ENCODE results near the gene TENM4.

TENM4 gene

DNA sequence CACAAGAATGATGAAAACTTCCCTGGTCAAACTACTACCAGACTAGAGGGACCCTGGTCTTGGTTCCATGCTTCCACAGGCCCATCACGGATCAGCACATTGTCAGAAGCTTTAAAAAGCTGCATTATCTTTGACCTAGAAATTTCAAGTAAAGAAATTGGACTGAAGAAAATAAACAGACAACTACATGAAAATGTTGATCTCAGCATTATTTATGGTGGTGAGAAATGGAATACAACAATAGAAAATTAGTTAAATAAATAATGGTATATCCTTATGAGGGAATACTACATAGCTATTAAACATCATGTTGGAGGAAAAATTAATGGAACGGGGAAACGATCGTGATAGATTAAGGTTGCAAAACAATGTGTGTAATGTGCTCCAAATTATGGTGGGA, 13.7 kb downstream of the TENM4 start:
- H3K4me1 ChIP-seq (ENCODE audit: control insufficient read depth in 5 of 5, insufficient read depth in 5 of 5, low read length in 5 of 5), result peaks cover 0 to 27% (median 13%) of the 10 kb centered on the region in 5 donors
- H3K4me3 ChIP-seq (ENCODE audit: low read depth in 1 of 5, low read length in 5 of 5), result no peak overlapping the region
- no peaks in the 10 kb centered on the region for H3K27me3 ChIP-seq (ENCODE audit: control insufficient read depth in 5 of 5, insufficient read depth in 4 of 5, low read length in 5 of 5)
- H3K27ac ChIP-seq (ENCODE audit: low read depth, low read length), result peak overlapping the region; percentile 81
- H3K36me3 ChIP-seq (ENCODE audit: control insufficient read depth in 5 of 5, insufficient read depth in 5 of 5, low read length in 5 of 5), result no peaks in the 10 kb centered on the region
- H3K9me3 ChIP-seq (ENCODE audit: control insufficient read depth in 5 of 5, low read length in 5 of 5), result no peaks in the 10 kb centered on the region
- H3K9ac ChIP-seq (ENCODE audit: low read length in 5 of 5), result no peak overlapping the region

DNA sequence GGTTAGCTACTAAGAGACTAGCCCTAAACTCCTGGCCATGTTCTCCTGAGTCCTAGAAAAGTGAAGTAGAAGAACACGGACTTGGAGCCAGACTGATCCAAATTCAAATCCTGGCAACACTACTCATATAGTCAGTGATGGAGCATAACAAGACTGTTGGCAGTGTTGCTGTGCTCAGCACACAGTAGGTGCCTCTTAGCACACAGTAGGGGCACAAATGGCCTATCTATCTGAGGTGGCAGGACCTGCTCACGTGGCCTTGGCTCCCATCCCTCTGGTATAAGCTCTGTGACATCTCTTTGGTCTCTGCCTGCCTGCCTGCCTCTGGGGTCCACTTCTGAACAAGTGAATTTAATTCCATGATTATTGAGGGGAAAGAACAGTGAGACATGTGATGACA, 15.4 kb downstream of the TENM4 start:
- Histone ChIP-seq H3K27me3 (ENCODE audit: control insufficient read depth in 5 of 5, insufficient read depth in 4 of 5, low read length in 5 of 5) (no peaks in the 10 kb centered on the region), H3K9me3 (ENCODE audit: control insufficient read depth in 5 of 5, low read length in 5 of 5) (no peaks in the 10 kb centered on the region), H3K4me3 (ENCODE audit: low read depth in 1 of 5, low read length in 5 of 5) (no peak overlapping the region), H3K27ac (ENCODE audit: low read depth, low read length) (no peak overlapping the region), H3K9ac (ENCODE audit: low read length in 5 of 5) (no peak overlapping the region), H3K4me1 (ENCODE audit: control insufficient read depth in 5 of 5, insufficient read depth in 5 of 5, low read length in 5 of 5) (peaks cover 0 to 27% (median 13%) of the 10 kb centered on the region in 5 donors), H3K36me3 (ENCODE audit: control insufficient read depth in 5 of 5, insufficient read depth in 5 of 5, low read length in 5 of 5) (no peaks in the 10 kb centered on the region)

DNA sequence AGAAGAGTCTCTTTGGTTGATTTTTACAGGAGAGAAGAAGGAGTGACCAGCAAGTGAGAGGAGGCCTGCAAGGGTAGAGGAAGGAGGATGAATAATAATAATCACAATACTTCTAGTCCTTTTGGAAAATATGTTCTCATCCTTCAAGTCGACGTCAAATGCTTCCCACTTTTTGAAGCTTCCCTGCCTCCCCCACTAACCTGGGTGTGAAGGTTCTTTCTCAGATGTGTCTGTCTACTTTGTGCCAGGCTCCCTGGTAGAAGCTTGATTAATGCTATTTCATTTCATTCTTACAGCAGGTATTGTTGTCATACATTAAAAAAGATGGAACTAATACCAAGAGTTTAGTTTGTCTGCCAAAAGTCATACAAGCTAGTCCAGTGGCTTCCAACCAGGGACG, 17.1 kb downstream of the TENM4 start:
- H3K4me3 ChIP-seq (ENCODE audit: low read depth in 1 of 5, low read length in 5 of 5), result no peak overlapping the region
- no peaks in the 10 kb centered on the region for H3K36me3 ChIP-seq (ENCODE audit: control insufficient read depth in 5 of 5, insufficient read depth in 5 of 5, low read length in 5 of 5)
- no peak overlapping the region for H3K27ac ChIP-seq (ENCODE audit: low read depth, low read length)

DNA sequence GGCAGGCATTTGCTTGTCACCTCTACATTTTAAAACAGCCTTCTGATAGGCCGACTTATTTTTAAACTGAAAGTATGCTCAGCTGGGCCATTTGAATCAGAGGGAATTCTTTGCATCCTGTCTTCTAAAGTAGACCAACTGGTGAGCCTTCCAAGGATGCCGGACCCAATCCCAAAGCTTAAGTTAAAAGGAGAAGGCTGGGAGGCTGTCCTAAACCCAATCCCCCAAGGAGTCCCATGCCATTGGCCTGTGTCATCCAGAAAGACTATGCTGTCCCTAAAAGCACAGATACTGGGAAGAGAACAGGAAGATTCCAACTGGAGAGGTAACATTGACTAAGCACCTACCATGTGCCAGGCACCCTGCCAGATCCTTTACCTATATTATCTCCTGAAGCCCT, 18.0 kb downstream of the TENM4 start:
- Histone ChIP-seq H3K4me3 (ENCODE audit: low read depth in 1 of 5, low read length in 5 of 5) (no peak overlapping the region), H3K27ac (ENCODE audit: low read depth, low read length) (no peak overlapping the region), H3K9ac (ENCODE audit: low read length in 5 of 5) (no peak overlapping the region), H3K36me3 (ENCODE audit: control insufficient read depth in 5 of 5, insufficient read depth in 5 of 5, low read length in 5 of 5) (no peaks in the 10 kb centered on the region), H3K27me3 (ENCODE audit: control insufficient read depth in 5 of 5, insufficient read depth in 4 of 5, low read length in 5 of 5) (no peaks in the 10 kb centered on the region), H3K4me1 (ENCODE audit: control insufficient read depth in 5 of 5, insufficient read depth in 5 of 5, low read length in 5 of 5) (peaks cover 0 to 13% (median 3%) of the 10 kb centered on the region in 5 donors), H3K9me3 (ENCODE audit: control insufficient read depth in 5 of 5, low read length in 5 of 5) (no peaks in the 10 kb centered on the region)

More for the DNA sequence above, 17.1 kb downstream of the TENM4 start:
- Histone ChIP-seq H3K4me1 (ENCODE audit: control insufficient read depth in 5 of 5, insufficient read depth in 5 of 5, low read length in 5 of 5) (peaks cover 0 to 22% (median 8%) of the 10 kb centered on the region in 5 donors), H3K9ac (ENCODE audit: low read length in 5 of 5) (no peak overlapping the region), H3K27me3 (ENCODE audit: control insufficient read depth in 5 of 5, insufficient read depth in 4 of 5, low read length in 5 of 5) (no peaks in the 10 kb centered on the region), H3K9me3 (ENCODE audit: control insufficient read depth in 5 of 5, low read length in 5 of 5) (no peaks in the 10 kb centered on the region)

DNA sequence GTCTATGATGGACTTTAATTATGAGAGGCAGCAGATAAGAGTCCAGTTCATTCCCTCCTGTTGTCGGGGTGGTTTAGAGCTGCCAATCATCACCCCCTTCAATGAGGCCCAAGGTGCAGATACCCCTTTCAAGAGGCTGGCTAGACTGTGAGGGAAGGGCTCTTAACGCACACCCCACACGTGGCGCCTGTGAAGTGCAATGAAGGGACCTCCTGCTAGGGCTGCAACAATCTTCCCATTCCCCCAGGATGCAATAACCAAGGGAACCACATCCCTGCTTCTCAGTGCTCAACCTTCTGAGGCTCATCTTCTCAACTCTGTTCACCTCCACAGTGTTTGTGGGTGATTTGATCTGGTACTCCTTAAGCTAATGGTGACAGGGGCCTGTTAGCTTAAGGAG, 19.0 kb downstream of the TENM4 start:
- Histone ChIP-seq H3K36me3 (ENCODE audit: control insufficient read depth in 5 of 5, insufficient read depth in 5 of 5, low read length in 5 of 5) (no peaks in the 10 kb centered on the region), H3K27ac (ENCODE audit: low read depth, low read length) (no peak overlapping the region), H3K4me3 (ENCODE audit: low read depth in 1 of 5, low read length in 5 of 5) (no peak overlapping the region), H3K4me1 (ENCODE audit: control insufficient read depth in 5 of 5, insufficient read depth in 5 of 5, low read length in 5 of 5) (peaks cover 0 to 4% (median 0%) of the 10 kb centered on the region in 5 donors), H3K9ac (ENCODE audit: low read length in 5 of 5) (no peak overlapping the region), H3K9me3 (ENCODE audit: control insufficient read depth in 5 of 5, low read length in 5 of 5) (no peaks in the 10 kb centered on the region), H3K27me3 (ENCODE audit: control insufficient read depth in 5 of 5, insufficient read depth in 4 of 5, low read length in 5 of 5) (no peaks in the 10 kb centered on the region)

DNA sequence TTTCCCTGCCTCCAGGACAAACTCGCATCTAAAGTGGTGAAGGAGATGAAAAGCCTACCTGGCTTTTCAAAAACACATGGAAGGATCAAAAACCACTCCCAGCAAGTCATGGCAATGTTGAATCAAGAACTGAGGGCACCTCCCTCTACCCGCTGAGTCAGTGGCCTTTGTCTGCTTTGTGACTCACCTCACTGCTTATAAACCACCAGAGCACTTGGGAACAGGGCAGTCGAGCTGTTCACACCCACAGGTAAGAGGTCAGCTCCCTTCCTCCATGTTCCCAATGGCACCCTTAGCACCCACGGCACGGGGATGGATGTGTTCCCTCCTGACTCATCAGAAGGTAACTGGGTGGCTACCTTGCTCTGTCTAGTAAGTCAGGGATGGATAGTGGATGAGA, 21.7 kb downstream of the TENM4 start:
- Histone ChIP-seq H3K27me3 (ENCODE audit: control insufficient read depth in 5 of 5, insufficient read depth in 4 of 5, low read length in 5 of 5) (no peaks in the 10 kb centered on the region), H3K4me3 (ENCODE audit: low read depth in 1 of 5, low read length in 5 of 5) (no peak overlapping the region), H3K36me3 (ENCODE audit: control insufficient read depth in 5 of 5, insufficient read depth in 5 of 5, low read length in 5 of 5) (no peaks in the 10 kb centered on the region), H3K9me3 (ENCODE audit: control insufficient read depth in 5 of 5, low read length in 5 of 5) (no peaks in the 10 kb centered on the region), H3K4me1 (ENCODE audit: control insufficient read depth in 5 of 5, insufficient read depth in 5 of 5, low read length in 5 of 5) (peaks cover 4 to 16% (median 11%) of the 10 kb centered on the region in 5 donors), H3K9ac (ENCODE audit: low read length in 5 of 5) (no peak overlapping the region), H3K27ac (ENCODE audit: low read depth, low read length) (no peak overlapping the region)

DNA sequence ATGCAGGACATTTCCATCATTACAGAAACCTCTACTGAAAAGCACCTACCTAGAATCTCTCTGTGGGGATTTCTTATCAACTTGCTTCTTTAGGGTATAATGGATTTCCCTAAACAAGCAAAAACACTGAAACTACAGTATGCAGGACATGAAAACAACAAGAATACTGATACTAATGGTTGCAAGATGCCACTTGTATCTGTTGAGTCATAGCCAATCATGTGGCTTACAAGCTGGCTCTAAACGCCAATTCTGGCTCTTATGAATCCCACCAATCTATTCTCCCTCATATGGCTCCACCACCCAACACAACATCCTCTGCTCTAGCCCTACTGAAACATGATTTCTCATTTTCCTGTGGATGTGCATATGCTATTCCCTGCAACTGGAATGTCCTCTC, 22.6 kb downstream of the TENM4 start:
- Histone ChIP-seq H3K27ac (ENCODE audit: low read depth, low read length) (no peak overlapping the region), H3K36me3 (ENCODE audit: control insufficient read depth in 5 of 5, insufficient read depth in 5 of 5, low read length in 5 of 5) (no peaks in the 10 kb centered on the region), H3K9me3 (ENCODE audit: control insufficient read depth in 5 of 5, low read length in 5 of 5) (no peaks in the 10 kb centered on the region)

DNA sequence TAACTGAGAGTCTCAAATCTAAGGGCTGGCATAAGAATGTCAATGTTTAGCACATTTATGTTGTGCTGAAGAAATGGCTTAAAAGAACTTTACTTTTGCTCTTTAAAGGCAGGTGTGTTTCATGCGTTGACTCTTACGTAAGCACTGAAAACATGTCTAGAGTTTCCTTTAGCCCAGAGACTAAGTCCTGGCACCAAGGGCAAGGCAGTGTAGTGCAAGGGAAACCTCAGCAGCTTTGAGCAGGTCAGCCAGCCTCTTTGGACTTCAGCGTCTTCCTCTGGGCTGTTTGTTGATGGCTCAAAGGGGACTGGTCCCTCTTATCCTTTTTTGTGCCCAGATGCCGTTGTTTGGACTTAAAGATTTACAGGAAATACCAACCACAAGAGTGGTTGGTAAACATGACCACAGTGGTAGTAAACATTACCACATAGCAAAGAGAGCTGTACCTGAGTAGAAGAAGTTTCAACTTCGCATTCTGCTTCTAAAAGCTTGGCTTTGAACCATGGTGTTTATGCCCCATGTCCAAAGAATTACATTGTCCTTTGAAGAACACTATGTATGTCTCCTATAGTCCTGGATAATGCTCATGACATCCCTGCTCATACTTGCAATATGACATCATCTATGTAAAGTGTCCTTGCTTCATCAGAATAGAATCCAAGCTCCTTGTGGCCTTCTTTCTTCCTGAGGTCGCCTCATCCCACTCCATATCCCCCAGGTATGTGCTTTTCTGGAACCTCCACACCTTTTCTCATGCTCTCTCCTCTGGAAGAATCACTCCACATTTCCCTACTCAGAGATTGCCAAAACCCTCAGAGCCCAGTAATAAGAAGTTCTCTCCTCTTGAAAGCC, 23.5 kb downstream of the TENM4 start:
- H3K9me3 ChIP-seq (ENCODE audit: control insufficient read depth in 5 of 5, low read length in 5 of 5), result no peaks in the 10 kb centered on the region
- H3K27ac ChIP-seq (ENCODE audit: low read depth, low read length), result no peak overlapping the region
- H3K36me3 ChIP-seq (ENCODE audit: control insufficient read depth in 5 of 5, insufficient read depth in 5 of 5, low read length in 5 of 5), result no peaks in the 10 kb centered on the region

More for the DNA sequence above, 22.6 kb downstream of the TENM4 start:
- Histone ChIP-seq H3K4me1 (ENCODE audit: control insufficient read depth in 5 of 5, insufficient read depth in 5 of 5, low read length in 5 of 5) (peaks cover 6 to 21% (median 19%) of the 10 kb centered on the region in 5 donors), H3K4me3 (ENCODE audit: low read depth in 1 of 5, low read length in 5 of 5) (no peak overlapping the region), H3K9ac (ENCODE audit: low read length in 5 of 5) (no peak overlapping the region), H3K27me3 (ENCODE audit: control insufficient read depth in 5 of 5, insufficient read depth in 4 of 5, low read length in 5 of 5) (no peaks in the 10 kb centered on the region)

DNA sequence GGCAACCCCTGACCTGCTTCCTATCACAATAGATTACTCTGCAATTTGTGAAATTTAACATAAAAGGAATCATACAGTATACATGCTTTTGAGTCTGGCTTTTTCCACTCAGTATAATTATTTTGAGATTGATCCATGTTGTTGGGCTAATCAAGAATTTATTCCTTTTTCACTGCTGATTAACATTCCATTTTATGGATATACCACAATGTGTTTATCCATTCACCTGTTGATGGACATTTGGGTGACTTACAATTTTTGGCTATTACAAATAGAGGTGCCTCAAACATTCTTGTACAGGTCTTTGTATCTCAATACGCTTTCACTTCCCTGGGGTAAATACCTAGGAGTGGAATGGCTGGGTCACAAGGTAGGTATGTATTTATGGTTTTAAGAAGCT, 24.9 kb downstream of the TENM4 start:
- no peaks in the 10 kb centered on the region for H3K36me3 ChIP-seq (ENCODE audit: control insufficient read depth in 5 of 5, insufficient read depth in 5 of 5, low read length in 5 of 5)
- H3K4me1 ChIP-seq (ENCODE audit: control insufficient read depth in 5 of 5, insufficient read depth in 5 of 5, low read length in 5 of 5), result peaks cover 6 to 28% (median 24%) of the 10 kb centered on the region in 5 donors
- no peak overlapping the region for H3K27ac ChIP-seq (ENCODE audit: low read depth, low read length)
- H3K4me3 ChIP-seq (ENCODE audit: low read depth in 1 of 5, low read length in 5 of 5), result no peak overlapping the region
- no peaks in the 10 kb centered on the region for H3K9me3 ChIP-seq (ENCODE audit: control insufficient read depth in 5 of 5, low read length in 5 of 5)
- H3K27me3 ChIP-seq (ENCODE audit: control insufficient read depth in 5 of 5, insufficient read depth in 4 of 5, low read length in 5 of 5), result no peaks in the 10 kb centered on the region
- H3K9ac ChIP-seq (ENCODE audit: low read length in 5 of 5), result no peak overlapping the region

More for the DNA sequence above, 23.5 kb downstream of the TENM4 start:
- no peak overlapping the region for H3K9ac ChIP-seq (ENCODE audit: low read length in 5 of 5)
- peaks cover 6 to 28% (median 24%) of the 10 kb centered on the region in 5 donors for H3K4me1 ChIP-seq (ENCODE audit: control insufficient read depth in 5 of 5, insufficient read depth in 5 of 5, low read length in 5 of 5)
- no peaks in the 10 kb centered on the region for H3K27me3 ChIP-seq (ENCODE audit: control insufficient read depth in 5 of 5, insufficient read depth in 4 of 5, low read length in 5 of 5)
- no peak overlapping the region for H3K4me3 ChIP-seq (ENCODE audit: low read depth in 1 of 5, low read length in 5 of 5)

DNA sequence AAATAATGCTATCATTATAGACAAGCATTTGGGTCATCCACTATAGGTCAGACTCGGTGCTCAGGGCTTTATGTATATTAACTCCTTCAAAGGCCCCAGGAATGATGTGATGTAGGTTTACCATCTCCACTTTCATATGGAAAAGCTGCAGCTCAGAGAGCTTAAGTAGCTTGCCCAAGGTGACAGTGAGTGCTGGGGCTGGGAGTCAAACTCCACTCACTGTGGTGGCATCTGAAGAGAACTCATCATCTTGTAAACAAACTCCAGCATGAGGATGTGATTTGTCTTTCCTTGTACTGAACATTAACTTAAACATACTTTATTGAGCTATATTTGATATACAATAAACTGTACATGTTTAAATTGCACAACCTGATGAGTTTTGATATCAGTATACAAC, 25.4 kb downstream of the TENM4 start:
- no peaks in the 10 kb centered on the region for H3K36me3 ChIP-seq (ENCODE audit: control insufficient read depth in 5 of 5, insufficient read depth in 5 of 5, low read length in 5 of 5)
- no peaks in the 10 kb centered on the region for H3K27me3 ChIP-seq (ENCODE audit: control insufficient read depth in 5 of 5, insufficient read depth in 4 of 5, low read length in 5 of 5)

More for the DNA sequence above, 25.4 kb downstream of the TENM4 start:
- peaks cover 6 to 28% (median 24%) of the 10 kb centered on the region in 5 donors for H3K4me1 ChIP-seq (ENCODE audit: control insufficient read depth in 5 of 5, insufficient read depth in 5 of 5, low read length in 5 of 5)
- H3K27ac ChIP-seq (ENCODE audit: low read depth, low read length), result peak overlapping the region; percentile 88
- no peak overlapping the region for H3K4me3 ChIP-seq (ENCODE audit: low read depth in 1 of 5, low read length in 5 of 5)
- H3K9ac ChIP-seq (ENCODE audit: low read length in 5 of 5), result peak overlapping the region in 1 of 5 donors; percentile 21
- no peaks in the 10 kb centered on the region for H3K9me3 ChIP-seq (ENCODE audit: control insufficient read depth in 5 of 5, low read length in 5 of 5)

Data from subcutaneous abdominal adipose tissue (tissue), 5 donors.